ENCODE data around the gene APEX1. TPM values are rescaled to one million over a fixed set of nuclear protein-coding genes. Genes with fewer than 3 reads are reported as not detected.

The APEX1 gene
- polyA plus RNA-seq, 1 of the 3 experiments (the other 2 are of a cell fraction) = 279 TPM

- Histone ChIP-seq H4K20me1 (ENCODE audit: insufficient read depth) (no peaks in the 10 kb centered on the region), H2AFZ (ENCODE audit: low read depth) (no peak overlapping the region), H3K9me3 (no peaks in the 10 kb centered on the region), H3K36me3 (replicated peaks in 1 of 2; ENCODE audit: control insufficient read depth in 1 of 2, insufficient read depth in 2 of 2, low read length in 1 of 2) (peaks cover 0 to 5% of the 10 kb centered on the region in 2 experiments), H3K79me2 (ENCODE audit: insufficient read depth) (no peaks in the 10 kb centered on the region), H3K9ac (no peak overlapping the region), H3K27ac (ENCODE audit: low read depth in 2 of 2, low read length in 1 of 2) (no peak overlapping the region), H3K4me1 (ENCODE audit: control insufficient read depth in 1 of 2, insufficient read depth in 2 of 2, low read depth in 1 of 2, low read length in 1 of 2) (peaks cover 3 to 7% of the 10 kb centered on the region in 2 experiments; a peak in 3 of 4 replicates), H3K4me3 (ENCODE audit: low read depth in 2 of 2, low read length in 1 of 2) (no peak overlapping the region), H3K4me2 (no peak overlapping the region), H3K9me2 (no peaks in the 10 kb centered on the region), H3K27me3 (ENCODE audit: insufficient read depth) (peaks cover 4% of the 10 kb centered on the region; the same call in 1 of the 2 replicates), H3F3A (replicated peaks; ENCODE audit: insufficient read depth) (no peaks in the 10 kb centered on the region)
- POLR2A ChIA-PET = interaction anchor here (1.0 kb wide), 1 partner anchor 13 kb away, joined by 3 read pairs; the partner anchor contains the start of gene PNP
- WGBS (ENCODE audit: low lambda C conversion rate) = 69% methylated on average over 5 of the region's 5 CpGs
- no peak for DNase-seq
- CTCF ChIA-PET = interaction anchor here (1.1 kb wide), 1 partner anchor 127 kb away, joined by 3 read pairs; no protein-coding TSS in a partner anchor
- TF ChIP-seq GATA2 (CRISPR knock-in tag; IDR thresholded peaks at IDR 0.05) (no peak), CTCF (IDR thresholded peaks at IDR 0.05) (no peak), PBX3 (IDR thresholded peaks at IDR 0.05) (no peak), USF1 (IDR thresholded peaks at IDR 0.05; ENCODE audit: borderline replicate concordance, low read depth) (no peak), TEAD4 (IDR thresholded peaks at IDR 0.05; ENCODE audit: borderline replicate concordance, insufficient read depth) (no peak), RXRA (IDR thresholded peaks at IDR 0.05; ENCODE audit: borderline replicate concordance, low read depth) (no peak), TAF1 (IDR thresholded peaks at IDR 0.05; ENCODE audit: borderline replicate concordance, low read depth, low read length) (no peak), RCOR1 (IDR thresholded peaks at IDR 0.05; ENCODE audit: low read length) (no peak), RAD21 (IDR thresholded peaks at IDR 0.05; ENCODE audit: low read length) (no peak), ELF1 (IDR thresholded peaks at IDR 0.05) (no peak), SMC3 (IDR thresholded peaks at IDR 0.05; ENCODE audit: low read depth, low read length) (no peak), EZH2phosphoT487 (IDR thresholded peaks at IDR 0.05; ENCODE audit: borderline replicate concordance, low read depth) (no peak), SIN3A (IDR thresholded peaks at IDR 0.05; ENCODE audit: borderline replicate concordance, low read depth, low read length) (no peak), POLR2AphosphoS5 (IDR thresholded peaks at IDR 0.05; ENCODE audit: low read depth, low read length) (no peak)
- TF ChIP-seq, protein P1, sequence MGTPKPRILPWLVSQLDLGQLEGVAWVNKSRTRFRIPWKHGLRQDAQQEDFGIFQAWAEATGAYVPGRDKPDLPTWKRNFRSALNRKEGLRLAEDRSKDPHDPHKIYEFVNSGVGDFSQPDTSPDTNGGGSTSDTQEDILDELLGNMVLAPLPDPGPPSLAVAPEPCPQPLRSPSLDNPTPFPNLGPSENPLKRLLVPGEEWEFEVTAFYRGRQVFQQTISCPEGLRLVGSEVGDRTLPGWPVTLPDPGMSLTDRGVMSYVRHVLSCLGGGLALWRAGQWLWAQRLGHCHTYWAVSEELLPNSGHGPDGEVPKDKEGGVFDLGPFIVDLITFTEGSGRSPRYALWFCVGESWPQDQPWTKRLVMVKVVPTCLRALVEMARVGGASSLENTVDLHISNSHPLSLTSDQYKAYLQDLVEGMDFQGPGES (IDR thresholded peaks at IDR 0.05; ENCODE audit: low read depth, low read length) = no peak
- TF ChIP-seq, protein P2, sequence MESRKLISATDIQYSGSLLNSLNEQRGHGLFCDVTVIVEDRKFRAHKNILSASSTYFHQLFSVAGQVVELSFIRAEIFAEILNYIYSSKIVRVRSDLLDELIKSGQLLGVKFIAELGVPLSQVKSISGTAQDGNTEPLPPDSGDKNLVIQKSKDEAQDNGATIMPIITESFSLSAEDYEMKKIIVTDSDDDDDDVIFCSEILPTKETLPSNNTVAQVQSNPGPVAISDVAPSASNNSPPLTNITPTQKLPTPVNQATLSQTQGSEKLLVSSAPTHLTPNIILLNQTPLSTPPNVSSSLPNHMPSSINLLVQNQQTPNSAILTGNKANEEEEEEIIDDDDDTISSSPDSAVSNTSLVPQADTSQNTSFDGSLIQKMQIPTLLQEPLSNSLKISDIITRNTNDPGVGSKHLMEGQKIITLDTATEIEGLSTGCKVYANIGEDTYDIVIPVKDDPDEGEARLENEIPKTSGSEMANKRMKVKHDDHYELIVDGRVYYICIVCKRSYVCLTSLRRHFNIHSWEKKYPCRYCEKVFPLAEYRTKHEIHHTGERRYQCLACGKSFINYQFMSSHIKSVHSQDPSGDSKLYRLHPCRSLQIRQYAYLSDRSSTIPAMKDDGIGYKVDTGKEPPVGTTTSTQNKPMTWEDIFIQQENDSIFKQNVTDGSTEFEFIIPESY (IDR thresholded peaks at IDR 0.05; ENCODE audit: borderline replicate concordance, low read depth) = no peak
Measured at GRCh38 chr14:20482382-20482781, 27.4 kb downstream of the APEX1 start.

Data from SK-N-SH (cell line).